ENCODE data around the gene HDAC8.
"Not testable (repeated sequence)": the region's sequence is repeated elsewhere in the genome, so short reads cannot be mapped to it uniquely, and the experiment has no call there.

Gene HDAC8

GRCh38 chrX:72526534-72527508, 45.8 kb downstream of the HDAC8 start:
- no peak for DNase-seq

DNA sequence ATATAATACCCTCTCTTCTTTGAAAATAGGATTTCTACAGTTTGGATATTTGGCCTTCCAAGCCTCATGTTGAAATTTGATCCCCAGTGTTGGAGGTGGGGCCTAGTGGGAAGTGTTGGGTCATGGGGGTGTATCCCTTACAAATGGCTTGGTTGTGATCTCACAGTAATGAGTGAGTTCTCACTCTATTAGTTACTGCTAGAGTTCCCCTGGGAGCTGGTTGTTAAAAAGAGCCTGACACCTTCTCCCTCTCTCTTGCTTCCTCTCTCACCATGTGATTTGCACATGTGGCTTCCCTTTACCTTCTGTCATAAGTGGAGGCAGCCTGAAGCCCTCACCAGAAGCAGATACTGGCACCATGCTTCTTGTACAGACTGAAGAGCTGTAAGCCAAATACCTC, 73.9 kb downstream of the HDAC8 start:
- no peak for DNase-seq

DNA sequence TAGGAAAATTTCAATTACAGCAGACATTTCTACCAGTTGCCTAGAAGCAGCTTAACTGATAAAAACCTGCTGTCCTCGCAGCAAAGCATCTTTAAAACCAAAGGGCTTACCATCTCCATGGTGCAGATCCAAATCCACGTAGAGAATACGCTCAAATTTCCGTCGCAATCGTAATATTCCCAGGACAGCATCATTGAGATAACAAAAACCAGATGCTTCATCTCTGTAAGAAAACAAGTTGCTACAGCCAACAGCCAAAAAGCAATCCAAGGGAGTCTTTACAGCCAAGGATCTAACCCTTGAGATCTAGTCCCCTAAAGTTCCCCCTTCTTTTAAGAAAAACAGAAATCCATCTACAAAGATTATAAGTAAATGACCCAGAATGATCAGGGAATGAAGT, 77.6 kb downstream of the HDAC8 start:
- no peak for DNase-seq

DNA sequence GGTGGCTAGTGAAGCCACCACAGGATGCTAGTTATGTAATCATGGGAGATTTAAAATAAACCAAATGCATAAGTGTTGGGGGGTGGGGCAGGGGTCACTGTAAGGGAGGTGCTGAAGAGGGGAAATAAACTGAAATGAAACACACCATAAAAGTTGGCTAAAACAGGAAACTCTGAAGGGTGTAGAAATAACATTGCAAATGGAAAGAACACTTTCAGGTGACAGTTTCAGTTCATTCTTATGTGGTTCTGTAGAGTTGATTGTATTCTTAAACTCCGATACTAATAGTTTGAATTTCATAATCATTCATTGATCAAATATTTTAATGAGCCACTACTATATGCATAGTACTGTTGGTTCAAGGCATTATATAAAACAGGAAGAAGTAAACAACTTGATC, 80.1 kb downstream of the HDAC8 start:
- no peak for DNase-seq

GRCh38 chrX:72490221-72490620, 82.4 kb downstream of the HDAC8 start:
- not testable (repeated sequence) for DNase-seq

DNA sequence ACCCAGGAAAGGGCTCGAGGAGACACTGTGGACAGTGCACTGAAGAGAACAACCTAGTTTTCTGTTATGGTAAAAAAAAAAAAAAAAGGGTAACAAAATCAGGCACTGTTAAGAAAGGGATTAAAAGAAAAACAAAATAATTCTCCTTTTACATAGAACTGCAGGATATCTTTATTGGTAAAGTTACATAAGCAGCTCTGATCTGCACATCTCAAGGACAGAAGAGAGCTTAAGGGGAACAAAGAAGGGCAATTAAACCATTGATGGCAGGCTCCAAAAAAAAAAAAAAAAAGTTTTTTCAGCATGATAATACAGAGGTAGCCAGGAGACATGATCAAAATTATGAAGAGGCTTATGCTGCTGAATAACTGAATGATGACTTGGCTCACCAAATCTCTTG, 85.0 kb downstream of the HDAC8 start:
- DNase-seq, result no peak

DNA sequence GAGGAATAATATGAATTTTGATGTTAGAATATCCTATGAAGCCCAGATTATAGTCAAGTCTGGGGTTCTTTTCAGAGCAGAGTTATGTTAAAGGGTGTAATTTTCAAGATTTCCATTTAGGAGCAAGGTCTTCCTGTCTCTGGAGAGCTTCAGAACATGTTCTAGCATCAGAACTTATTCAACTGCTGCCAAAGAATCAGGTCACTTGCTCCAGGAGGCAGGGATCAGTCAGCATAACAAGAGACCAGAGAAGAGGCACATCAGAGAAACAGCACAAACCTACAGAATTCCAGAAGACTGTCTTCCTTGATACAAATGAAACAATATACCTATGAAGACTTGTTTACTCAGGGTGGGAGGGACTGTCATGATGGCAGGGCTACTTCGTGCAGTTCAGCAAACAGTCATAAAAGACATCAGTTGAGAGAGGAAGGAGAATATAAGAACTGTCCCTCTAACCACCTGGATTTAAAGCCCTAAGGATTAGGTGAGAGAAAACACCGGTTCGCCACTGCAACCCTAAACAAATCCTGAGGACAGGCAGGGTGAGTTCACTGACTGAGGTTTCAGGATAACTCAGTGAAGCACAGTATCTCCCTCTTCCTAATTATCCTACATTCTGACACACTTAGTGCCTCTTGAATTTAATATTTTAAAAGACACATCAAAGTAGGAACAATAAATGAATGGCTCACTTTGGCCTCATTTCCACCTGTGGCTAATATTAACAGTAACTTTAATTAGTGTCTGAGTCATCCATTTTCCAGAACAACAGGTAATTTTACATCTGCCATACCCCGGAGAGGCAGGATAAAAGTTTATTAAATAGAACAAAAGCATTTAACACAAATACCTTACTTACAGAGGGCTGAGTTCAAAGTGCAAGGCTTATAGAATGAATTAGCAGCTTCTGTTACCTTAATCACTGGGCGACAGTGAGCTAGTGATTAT, 93.0 kb downstream of the HDAC8 start:
- DNase-seq, result no peak

- no peak for DNase-seq
These were observed 93.8 kb downstream of the HDAC8 start for GRCh38 chrX:72478853-72479252.

- DNase-seq, result no peak
These were observed 94.3 kb downstream of the HDAC8 start for GRCh38 chrX:72478351-72478750.

GRCh38 chrX:72477781-72478181, 94.9 kb downstream of the HDAC8 start:
- no peak for DNase-seq

DNA sequence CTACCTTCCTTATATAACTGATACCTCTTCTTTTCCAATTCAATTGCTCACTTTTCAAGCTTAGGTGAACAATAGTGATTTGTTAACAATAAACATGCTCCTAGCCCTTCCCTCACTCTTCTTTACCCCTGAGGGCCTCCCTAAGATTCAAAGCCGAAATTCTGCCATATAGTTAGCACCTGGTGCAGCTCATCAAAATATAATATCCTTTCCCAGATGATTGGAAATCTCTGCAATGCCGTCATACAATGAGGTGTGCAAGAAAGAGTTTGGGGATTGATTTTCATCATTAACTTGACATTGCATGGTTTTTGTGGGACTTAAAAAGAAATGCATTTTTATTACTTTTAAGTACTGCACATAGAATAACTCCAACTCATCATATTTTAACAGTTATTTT, 95.3 kb downstream of the HDAC8 start:
- no peak for DNase-seq

- DNase-seq, result no peak
These were observed 96.5 kb downstream of the HDAC8 start for GRCh38 chrX:72475952-72476668.

GRCh38 chrX:72475338-72475737, 97.3 kb downstream of the HDAC8 start:
- no peak for DNase-seq

GRCh38 chrX:72470532-72471223, 102.0 kb downstream of the HDAC8 start:
- DNase-seq, result no peak

DNA sequence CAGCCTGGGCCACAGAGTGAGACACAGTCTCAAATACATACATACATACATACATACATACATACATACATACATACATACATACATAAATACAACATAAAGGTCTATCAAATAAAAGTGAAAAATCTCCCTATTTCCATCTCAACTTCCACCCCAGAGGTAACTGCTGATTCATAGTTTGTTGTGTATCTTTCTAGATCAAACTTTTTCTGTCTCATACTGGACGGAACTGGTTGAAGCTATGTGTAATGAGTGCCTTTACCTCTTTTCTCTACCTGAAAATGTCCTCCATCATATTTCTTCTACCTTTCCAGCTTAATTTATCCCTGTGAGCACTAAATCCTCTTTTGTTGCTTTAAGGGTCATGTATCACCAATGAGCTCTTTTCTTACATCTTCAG, 102.5 kb downstream of the HDAC8 start:
- no peak for DNase-seq

DNA sequence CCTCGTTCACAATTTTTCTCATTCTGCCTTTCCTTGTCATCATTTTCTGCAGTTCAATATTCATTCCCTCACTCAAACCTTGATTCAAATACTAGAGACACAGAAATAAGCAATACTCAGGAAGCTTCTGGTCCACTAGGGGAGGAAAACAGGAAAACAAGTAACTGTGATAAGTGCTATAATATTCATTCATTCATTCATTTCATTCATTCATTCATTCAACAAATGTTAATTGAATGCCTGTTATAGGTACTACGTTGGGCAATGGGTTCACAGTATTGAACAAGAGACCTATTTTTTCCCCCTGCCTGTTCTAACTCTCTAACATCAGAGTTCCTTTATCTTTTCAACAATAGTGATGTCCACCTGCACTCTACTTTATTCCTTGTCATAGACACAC, 104.0 kb downstream of the HDAC8 start:
- no peak for DNase-seq

- no peak for DNase-seq
These were observed 105.5 kb downstream of the HDAC8 start for GRCh38 chrX:72467135-72467534.

DNA sequence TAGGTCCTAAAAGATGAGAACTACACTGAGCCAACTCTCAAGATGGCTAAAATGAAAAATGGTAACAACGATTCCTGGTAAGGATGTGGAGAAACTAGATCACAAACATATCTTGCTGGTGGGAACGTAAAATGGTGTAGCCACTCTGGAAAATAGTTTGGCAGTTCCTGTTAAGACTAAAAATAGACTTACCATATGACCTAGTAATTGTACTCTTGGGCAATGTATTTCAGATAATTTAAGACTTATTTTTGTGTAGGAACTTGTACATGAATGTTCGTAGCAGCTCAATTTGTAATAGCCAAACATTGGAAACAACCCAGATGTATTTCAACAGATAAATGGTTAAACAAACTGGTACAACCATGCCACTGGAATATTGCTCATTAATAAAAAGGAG, 106.2 kb downstream of the HDAC8 start:
- no peak for DNase-seq

- no peak for DNase-seq
These were observed 106.8 kb downstream of the HDAC8 start for GRCh38 chrX:72465889-72466288.

DNA sequence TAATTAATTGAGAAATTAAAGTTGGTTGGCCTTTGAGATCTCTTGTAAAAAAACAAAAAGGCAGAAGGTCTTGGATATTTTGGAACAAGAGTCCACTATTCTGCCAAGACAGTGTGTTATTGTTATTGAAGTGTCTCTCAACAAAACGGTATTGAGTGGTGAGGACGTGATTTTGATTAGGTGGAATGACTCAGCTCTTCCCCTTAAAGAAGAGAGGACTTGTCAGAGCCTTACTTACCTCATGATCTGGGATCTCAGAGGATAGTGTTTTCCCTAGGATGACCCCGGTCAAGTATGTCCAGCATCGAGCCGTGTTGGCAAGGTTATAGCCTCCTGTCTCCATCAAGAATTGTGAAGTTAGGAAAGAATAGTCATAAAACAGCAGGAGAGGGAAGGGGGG, 110.9 kb downstream of the HDAC8 start:
- DNase-seq, result no peak

- DNase-seq, result no peak
These were observed 111.4 kb downstream of the HDAC8 start for GRCh38 chrX:72461288-72461687.

- no peak for DNase-seq
These were observed 111.9 kb downstream of the HDAC8 start for GRCh38 chrX:72460715-72461114.
